Ascending aorta (tissue), 2 donors: ENCODE data around the gene CSH1. TPM values are rescaled to one million over a fixed set of nuclear protein-coding genes. Genes with fewer than 3 reads are reported as not detected.

Experiments used
- DNase-seq, 2 donors: peaks; one replicate each; pipeline ENCODE4 v3.0.0-alpha.2; 2019; ENCODE audit warnings: low spot score in 2 of 2
- H3K27ac ChIP-seq, 2 donors: fragments of 200-600 bp; sonication (generic); one replicate each; pipeline ENCODE4 v1.5.1; 2016 to 2017; ENCODE audit warnings: mild to moderate bottlenecking in 1 of 2
- H3K27me3 ChIP-seq: fragments of 200-600 bp; sonication (generic); one replicate; pipeline ENCODE4 v1.5.1; 2017
- H3K36me3 ChIP-seq, 2 donors: fragments of 200-600 bp; sonication (generic); one replicate each; pipeline ENCODE4 v1.5.1; 2016
- H3K4me1 ChIP-seq, 2 donors: fragments of 200-600 bp; sonication (generic); one replicate each; pipeline ENCODE4 v1.5.1; 2016 to 2017; ENCODE audit warnings: mild to moderate bottlenecking in 1 of 2
- H3K4me3 ChIP-seq, 2 donors: fragments of 200-600 bp; sonication (generic); one replicate each; pipeline ENCODE4 v1.5.1; 2016 to 2017; ENCODE audit warnings: mild to moderate bottlenecking in 1 of 2
- H3K9me3 ChIP-seq, 2 donors: fragments of 200-600 bp; sonication (generic); one replicate each; pipeline ENCODE4 v1.5.1; 2016
- CTCF ChIP-seq, 3 experiments: fragments of 200-600 bp in 2 of 3; fragments of 450-650 bp in 1 of 3; sonication (generic) in 2 of 3; IDR thresholded peaks; one replicate each; pipeline ENCODE4 v1.5.1; 2016 to 2019; ENCODE audit warnings: antibody characterized with exemption in 3 of 3, mild to moderate bottlenecking in 1 of 3, moderate library complexity in 1 of 3
- intact Hi-C: fragments of 100-400 bp; cut with DNase I; formaldehyde crosslinking; loops from one replicate; pipeline ENCODE4 v1.15.1; 2023
- total RNA-seq: library from RNA; depleted of rRNA; stranded (reverse); fragments of >200 nt; gene quantifications from one replicate; pipeline ENCODE4 v1.1.0, GENCODE V29; 2016

CSH1 gene
- total RNA-seq, 1 donor from 2014 or later, result not detected

- no peaks in the 10 kb centered on the region for H3K27me3 ChIP-seq
- H3K27ac ChIP-seq, result no peak overlapping the region
- no peak for DNase-seq
- TF ChIP-seq CTCF (IDR thresholded peaks at IDR 0.05), result no peak
- H3K9me3 ChIP-seq, result no peaks in the 10 kb centered on the region
- intact Hi-C loops, result no loop called here
- no peaks in the 10 kb centered on the region for H3K4me1 ChIP-seq
- no peaks in the 10 kb centered on the region for H3K36me3 ChIP-seq
- no peak overlapping the region for H3K4me3 ChIP-seq
Observed at GRCh38 chr17:63941751-63942150, 45.4 kb upstream of the CSH1 start.

- H3K9me3 ChIP-seq, result no peaks in the 10 kb centered on the region
- H3K4me3 ChIP-seq, result no peak overlapping the region
- no peak for DNase-seq
- no peaks in the 10 kb centered on the region for H3K4me1 ChIP-seq
- intact Hi-C loops, result no loop called here
- no peaks in the 10 kb centered on the region for H3K36me3 ChIP-seq
- TF ChIP-seq CTCF (IDR thresholded peaks at IDR 0.05), result no peak
- H3K27ac ChIP-seq, result no peak overlapping the region
- H3K27me3 ChIP-seq, result no peaks in the 10 kb centered on the region
Observed at GRCh38 chr17:63941162-63941561, 44.8 kb upstream of the CSH1 start.

- intact Hi-C loops, result no loop called here
- no peaks in the 10 kb centered on the region for H3K9me3 ChIP-seq
- no peak overlapping the region for H3K27ac ChIP-seq
- DNase-seq, result no peak
- no peak for TF ChIP-seq CTCF (IDR thresholded peaks at IDR 0.05)
- no peaks in the 10 kb centered on the region for H3K27me3 ChIP-seq
- no peaks in the 10 kb centered on the region for H3K4me1 ChIP-seq
- H3K36me3 ChIP-seq, result no peaks in the 10 kb centered on the region
- H3K4me3 ChIP-seq, result no peak overlapping the region
Observed at GRCh38 chr17:63940584-63940983, 44.2 kb upstream of the CSH1 start.

- no peaks in the 10 kb centered on the region for H3K4me1 ChIP-seq
- no peak overlapping the region for H3K4me3 ChIP-seq
- no peaks in the 10 kb centered on the region for H3K9me3 ChIP-seq
- DNase-seq, result no peak
- TF ChIP-seq CTCF (IDR thresholded peaks at IDR 0.05), result no peak
- H3K27me3 ChIP-seq, result no peaks in the 10 kb centered on the region
- intact Hi-C loops, result no loop called here
- H3K36me3 ChIP-seq, result no peaks in the 10 kb centered on the region
- no peak overlapping the region for H3K27ac ChIP-seq
Observed at GRCh38 chr17:63939884-63940283, 43.5 kb upstream of the CSH1 start.

GRCh38 chr17:63939401-63939800 is 43.0 kb upstream of the CSH1 start:
- intact Hi-C loops, result no loop called here
- no peaks in the 10 kb centered on the region for H3K4me1 ChIP-seq
- DNase-seq, result no peak
- no peaks in the 10 kb centered on the region for H3K36me3 ChIP-seq
- no peak overlapping the region for H3K27ac ChIP-seq
- no peak overlapping the region for H3K4me3 ChIP-seq
- no peaks in the 10 kb centered on the region for H3K27me3 ChIP-seq
- no peaks in the 10 kb centered on the region for H3K9me3 ChIP-seq
- no peak for TF ChIP-seq CTCF (IDR thresholded peaks at IDR 0.05)

- no peaks in the 10 kb centered on the region for H3K4me1 ChIP-seq
- no peak for TF ChIP-seq CTCF (IDR thresholded peaks at IDR 0.05)
- no peak for DNase-seq
- H3K9me3 ChIP-seq, result no peaks in the 10 kb centered on the region
- no peak overlapping the region for H3K27ac ChIP-seq
- no peaks in the 10 kb centered on the region for H3K27me3 ChIP-seq
- H3K36me3 ChIP-seq, result no peaks in the 10 kb centered on the region
- intact Hi-C loops, result no loop called here
- no peak overlapping the region for H3K4me3 ChIP-seq
Observed at GRCh38 chr17:63937920-63938319, 41.5 kb upstream of the CSH1 start.
